OCI-M2 (cell line): ENCODE results near the gene NBAS.

ENCODE experiments used
- DNase-seq: peaks from one replicate; lab custom pipeline; 2025; ENCODE audit not compliant: unreplicated experiment; lab: John Stamatoyannopoulos, UW

The NBAS gene

GRCh38 chr2:15591692-15592463 is 30.7 kb upstream of the NBAS start, which contains the start of gene DDX1:
DDX1 (plus strand) TSS chr2:15591868; CDS start chr2:15591934, 66 bp downstream.
- DNase-seq, result peak; percentile 24

- no peak for DNase-seq
These were observed 30.2 kb upstream of the NBAS start for GRCh38 chr2:15591373-15591691.

- DNase-seq, result no peak
These were observed 27.3 kb upstream of the NBAS start for GRCh38 chr2:15588329-15588919.

GRCh38 chr2:15584767-15585469 is 23.8 kb upstream of the NBAS start:
- DNase-seq, result no peak

- DNase-seq, result no peak
These were observed 23.2 kb upstream of the NBAS start for GRCh38 chr2:15584316-15584715.

GRCh38 chr2:15583826-15584225 is 22.7 kb upstream of the NBAS start:
- no peak for DNase-seq

GRCh38 chr2:15582710-15583357 is 21.7 kb upstream of the NBAS start:
- no peak for DNase-seq

- no peak for DNase-seq
These were observed 19.3 kb upstream of the NBAS start for GRCh38 chr2:15580451-15580850.

- no peak for DNase-seq
These were observed 18.5 kb upstream of the NBAS start for GRCh38 chr2:15579641-15580040.

GRCh38 chr2:15577071-15577735 is 16.1 kb upstream of the NBAS start:
- no peak for DNase-seq

GRCh38 chr2:15571729-15572128 is 10.6 kb upstream of the NBAS start:
- DNase-seq, result no peak

GRCh38 chr2:15570104-15570503 is 9.0 kb upstream of the NBAS start:
- no peak for DNase-seq

- no peak for DNase-seq
These were observed 7.7 kb upstream of the NBAS start for GRCh38 chr2:15568874-15569273.

GRCh38 chr2:15566912-15567311 is 5.8 kb upstream of the NBAS start:
- DNase-seq, result no peak

- no peak for DNase-seq
These were observed 5.0 kb upstream of the NBAS start for GRCh38 chr2:15565994-15566671.

- DNase-seq, result no peak
These were observed 4.3 kb upstream of the NBAS start for GRCh38 chr2:15565392-15565791.

GRCh38 chr2:15563227-15564100 is 2.3 kb upstream of the NBAS start:
- no peak for DNase-seq

GRCh38 chr2:15562354-15563031 is 1.4 kb upstream of the NBAS start:
- DNase-seq, result no peak
